Measurements from ENCODE around the gene PRPF8.
"Not testable (repeated sequence)": the region's sequence is repeated elsewhere in the genome, so short reads cannot be mapped to it uniquely, and the experiment has no call there.

DNA sequence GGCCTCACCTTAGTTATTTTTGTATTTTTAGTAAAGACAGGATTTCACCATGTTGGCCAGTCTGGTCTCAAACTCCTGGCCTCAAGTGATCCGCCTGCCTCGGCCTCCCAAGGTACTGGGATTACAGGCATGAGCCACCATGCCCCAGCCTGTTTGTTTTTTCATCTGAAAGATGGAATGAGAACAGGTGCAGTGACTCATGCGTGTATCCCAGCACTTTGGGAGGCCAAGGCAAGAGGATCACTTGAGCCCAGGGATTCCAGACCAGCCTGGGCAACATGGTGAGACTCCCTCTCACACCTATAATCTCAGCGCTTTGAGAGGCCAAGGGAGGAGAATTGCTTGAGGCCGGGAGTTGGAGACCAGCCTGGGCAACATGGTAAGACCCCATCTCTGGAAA lies 15.2 kb upstream of the PRPF8 start:
- TF ChIP-seq, protein P1, sequence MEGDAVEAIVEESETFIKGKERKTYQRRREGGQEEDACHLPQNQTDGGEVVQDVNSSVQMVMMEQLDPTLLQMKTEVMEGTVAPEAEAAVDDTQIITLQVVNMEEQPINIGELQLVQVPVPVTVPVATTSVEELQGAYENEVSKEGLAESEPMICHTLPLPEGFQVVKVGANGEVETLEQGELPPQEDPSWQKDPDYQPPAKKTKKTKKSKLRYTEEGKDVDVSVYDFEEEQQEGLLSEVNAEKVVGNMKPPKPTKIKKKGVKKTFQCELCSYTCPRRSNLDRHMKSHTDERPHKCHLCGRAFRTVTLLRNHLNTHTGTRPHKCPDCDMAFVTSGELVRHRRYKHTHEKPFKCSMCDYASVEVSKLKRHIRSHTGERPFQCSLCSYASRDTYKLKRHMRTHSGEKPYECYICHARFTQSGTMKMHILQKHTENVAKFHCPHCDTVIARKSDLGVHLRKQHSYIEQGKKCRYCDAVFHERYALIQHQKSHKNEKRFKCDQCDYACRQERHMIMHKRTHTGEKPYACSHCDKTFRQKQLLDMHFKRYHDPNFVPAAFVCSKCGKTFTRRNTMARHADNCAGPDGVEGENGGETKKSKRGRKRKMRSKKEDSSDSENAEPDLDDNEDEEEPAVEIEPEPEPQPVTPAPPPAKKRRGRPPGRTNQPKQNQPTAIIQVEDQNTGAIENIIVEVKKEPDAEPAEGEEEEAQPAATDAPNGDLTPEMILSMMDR (IDR thresholded peaks at IDR 0.05): not testable (repeated sequence)
- not testable (repeated sequence) for TF ChIP-seq POLR2A (IDR thresholded peaks at IDR 0.05); POLR2AphosphoS5 (IDR thresholded peaks at IDR 0.05; ENCODE audit: insufficient read depth in 1 of 2, low read depth in 1 of 2)
